IPS-18c (cell line): Measurements from ENCODE around the gene KLF17.
"Not testable (repeated sequence)": the region's sequence is repeated elsewhere in the genome, so short reads cannot be mapped to it uniquely, and the experiment has no call there.

Source experiments
- H3K4me3 ChIP-seq: 2 replicates; pipeline ENCODE4 v1.7.0; 2013; ENCODE audit warnings: low read depth, mild to moderate bottlenecking, low read length, moderate library complexity; ENCODE audit not compliant: insufficient read depth
- H3K9me3 ChIP-seq: one replicate; pipeline ENCODE4 v1.6.1; 2013; ENCODE audit warnings: mild to moderate bottlenecking, low read length, moderate library complexity; ENCODE audit not compliant: control insufficient read depth, insufficient read depth

The KLF17 gene

DNA sequence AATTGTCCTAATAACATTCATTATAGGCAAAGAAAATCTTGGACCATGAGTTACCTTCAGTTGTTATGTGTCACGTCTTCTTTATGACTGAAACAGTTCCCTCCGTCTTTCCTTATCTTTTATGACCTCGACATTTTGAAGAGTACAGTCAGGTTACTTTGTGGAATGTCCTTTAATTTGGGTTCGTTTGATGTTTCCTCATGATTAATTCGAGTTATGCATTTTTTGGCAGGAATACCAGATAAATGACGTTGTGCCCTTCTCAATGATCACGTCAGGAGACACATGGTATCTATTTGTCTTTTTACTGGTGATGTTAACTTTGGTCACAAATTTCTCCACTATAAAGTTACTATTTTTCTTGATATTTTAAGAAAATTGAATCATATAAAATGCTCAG lies 17.3 kb upstream of the KLF17 start:
- Histone ChIP-seq H3K9me3 (peaks cover 2% of the 10 kb centered on the region), H3K4me3 (no peak overlapping the region)

GRCh38 chr1:44103270-44104131 lies 15.1 kb upstream of the KLF17 start:
- Histone ChIP-seq H3K4me3 (no peak overlapping the region), H3K9me3 (no peaks in the 10 kb centered on the region)

GRCh38 chr1:44105810-44106209 lies 12.8 kb upstream of the KLF17 start:
- Histone ChIP-seq H3K4me3 (no peak overlapping the region), H3K9me3 (no peaks in the 10 kb centered on the region)

DNA sequence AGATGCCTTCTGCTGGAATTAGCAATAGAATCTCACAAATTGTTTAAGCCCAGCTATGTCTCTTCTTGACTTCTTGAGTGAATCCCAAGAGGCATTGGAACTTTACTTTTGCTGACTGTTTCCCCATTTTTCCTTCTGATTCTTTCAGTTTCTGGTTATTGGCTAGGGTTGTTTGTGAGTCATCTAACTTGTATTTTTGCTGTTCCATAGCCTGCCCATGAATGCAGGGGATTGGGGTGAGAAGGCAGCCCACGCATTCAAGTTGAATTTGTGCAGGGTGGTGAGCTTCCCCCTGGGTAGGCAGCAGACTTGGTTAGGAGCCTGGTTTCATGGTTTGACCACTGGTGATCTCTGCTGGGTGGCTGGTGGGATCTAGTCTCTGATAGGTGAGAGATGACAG lies 10.4 kb upstream of the KLF17 start:
- no peaks in the 10 kb centered on the region for H3K9me3 ChIP-seq
- no peak overlapping the region for H3K4me3 ChIP-seq

- H3K9me3 ChIP-seq: no peaks in the 10 kb centered on the region
- no peak overlapping the region for H3K4me3 ChIP-seq
Measured at GRCh38 chr1:44108971-44109370, 9.7 kb upstream of the KLF17 start.

DNA sequence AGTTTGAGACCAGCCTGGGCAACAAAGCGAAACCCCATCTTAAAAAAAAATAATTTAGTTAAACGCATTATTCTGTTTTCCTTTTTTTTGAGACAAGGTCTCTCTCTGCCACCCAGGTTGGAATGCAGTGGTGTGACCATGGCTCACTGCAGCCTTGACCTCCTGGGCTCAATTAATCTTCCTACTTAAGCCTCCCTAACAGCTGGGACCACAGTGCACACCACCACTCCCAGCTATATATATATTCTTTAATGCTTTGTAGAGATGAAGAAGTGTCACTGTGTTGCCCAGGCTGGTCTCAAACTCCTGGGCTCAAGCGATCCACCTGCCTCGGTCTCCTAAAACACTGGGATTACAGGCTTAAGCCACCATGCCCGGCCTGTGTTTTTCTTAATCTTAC lies 7.7 kb upstream of the KLF17 start:
- Histone ChIP-seq H3K4me3 (no peak overlapping the region), H3K9me3 (no peaks in the 10 kb centered on the region)

GRCh38 chr1:44111861-44112260 lies 6.8 kb upstream of the KLF17 start:
- Histone ChIP-seq H3K9me3 (no peaks in the 10 kb centered on the region), H3K4me3 (no peak overlapping the region)

DNA sequence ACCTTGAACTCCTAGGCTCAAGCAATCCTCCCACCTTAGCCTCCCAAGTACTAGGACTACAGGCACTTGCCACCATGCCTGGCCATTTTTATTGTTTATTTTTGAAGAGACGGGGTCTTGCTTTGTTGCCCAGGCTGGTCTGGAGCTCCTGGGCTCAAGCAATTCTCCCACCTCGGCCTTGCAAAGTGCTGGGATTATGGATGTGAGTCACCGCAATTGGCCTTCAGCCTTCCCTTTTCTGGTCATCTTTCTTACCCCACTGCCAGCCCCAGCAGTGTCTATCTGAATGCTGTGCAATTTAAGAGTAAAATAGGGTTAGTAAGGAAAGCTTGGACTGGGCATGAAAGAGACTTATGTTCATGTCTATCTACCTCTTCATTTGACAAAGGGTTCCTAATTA lies 6.1 kb upstream of the KLF17 start:
- Histone ChIP-seq H3K4me3 (no peak overlapping the region), H3K9me3 (no peaks in the 10 kb centered on the region)

DNA sequence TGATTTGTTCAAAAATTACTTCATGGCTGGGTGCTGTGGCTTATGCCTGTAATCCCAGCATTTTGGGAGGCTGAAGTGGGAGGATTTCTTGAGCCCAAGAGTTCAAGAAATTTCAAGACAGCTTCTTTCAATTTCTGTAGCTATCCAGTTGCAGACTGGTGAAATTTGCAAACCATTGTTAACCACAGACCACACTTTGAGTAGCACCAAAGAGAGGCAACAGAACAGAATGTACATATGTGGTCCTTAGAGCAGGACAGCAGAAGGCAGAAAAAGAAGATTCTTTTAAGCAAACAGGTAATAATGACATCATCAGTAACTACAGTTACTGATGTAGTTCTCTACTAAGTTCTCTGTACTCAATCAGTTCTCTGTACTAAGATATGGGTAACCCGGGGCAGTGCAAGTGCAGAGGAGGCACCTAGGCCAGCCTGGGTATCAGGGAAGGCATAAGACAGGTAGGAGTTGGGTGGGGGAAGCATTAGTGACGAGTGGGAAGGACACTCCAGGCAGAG lies 5.5 kb upstream of the KLF17 start:
- H3K9me3 ChIP-seq: no peaks in the 10 kb centered on the region
- H3K4me3 ChIP-seq: no peak overlapping the region

DNA sequence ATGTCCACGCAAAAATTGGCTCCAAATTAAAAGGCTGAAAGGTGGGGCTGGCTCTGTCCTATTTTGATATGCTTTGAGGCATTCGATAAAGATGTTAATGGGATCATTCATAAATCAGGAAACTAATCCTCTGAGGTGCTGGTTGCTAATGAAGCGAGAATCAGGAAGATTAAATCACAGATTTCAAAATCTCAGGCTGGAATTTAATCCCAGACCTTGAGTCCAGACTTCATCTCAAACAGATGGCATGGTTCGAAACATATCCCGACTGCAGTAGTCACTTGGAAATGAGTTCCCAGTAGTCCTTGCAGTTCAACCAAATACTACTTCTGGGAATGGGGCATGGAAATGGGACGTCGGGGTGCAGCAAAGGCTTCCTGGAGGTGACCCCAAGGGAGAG lies 4.5 kb upstream of the KLF17 start:
- H3K4me3 ChIP-seq: no peak overlapping the region
- H3K9me3 ChIP-seq: no peaks in the 10 kb centered on the region

- not testable (repeated sequence) for H3K4me3 ChIP-seq, H3K9me3 ChIP-seq
Measured at GRCh38 chr1:44117272-44117671, 1.3 kb upstream of the KLF17 start.

DNA sequence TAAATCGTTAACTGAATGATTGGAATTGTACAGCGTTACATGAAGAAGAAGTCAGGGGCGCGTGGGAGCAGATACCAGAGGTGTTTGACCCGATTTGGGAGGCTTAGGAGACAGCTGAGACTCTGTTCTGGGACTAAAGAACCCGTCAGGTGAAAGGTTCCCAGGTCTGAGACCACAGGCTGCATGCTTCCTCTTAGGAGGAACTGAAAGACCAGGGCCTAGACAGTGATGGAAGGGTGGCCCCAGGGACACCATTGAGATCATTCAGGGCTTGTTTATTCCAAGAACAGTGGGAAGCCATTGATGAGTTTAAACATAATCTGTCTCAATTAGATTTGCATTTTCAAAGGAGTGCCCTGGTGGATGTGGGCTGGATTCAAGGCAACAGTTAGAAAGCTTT lies 904 bp downstream of the KLF17 start:
- no peaks in the 10 kb centered on the region for H3K9me3 ChIP-seq
- H3K4me3 ChIP-seq: no peak overlapping the region

DNA sequence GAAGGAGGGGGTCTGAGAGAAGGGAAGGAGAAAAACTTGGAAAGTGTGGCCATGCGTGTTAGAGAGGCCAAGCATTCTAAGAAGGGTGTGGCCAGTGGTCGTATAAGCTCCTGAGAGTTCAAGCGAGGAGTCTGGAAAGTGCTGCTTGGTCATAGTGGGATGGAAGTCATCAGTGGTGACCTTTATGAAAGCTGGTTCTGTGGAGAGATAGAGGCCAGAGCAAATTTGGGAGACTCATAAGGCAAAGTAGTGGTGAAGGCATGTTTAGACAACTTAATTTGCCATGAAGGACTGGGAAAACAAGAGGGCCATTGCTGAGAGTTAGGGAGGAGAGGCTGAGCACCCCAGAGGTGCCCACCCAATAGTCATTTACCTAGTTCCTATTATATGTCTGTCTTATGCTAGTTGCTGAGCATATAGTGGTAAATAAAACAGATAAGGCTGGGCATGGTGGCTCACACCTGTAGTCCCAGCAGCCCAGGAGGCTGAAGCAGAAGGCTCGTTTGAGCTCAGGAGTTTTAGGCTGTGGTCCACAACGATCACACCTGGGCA lies 1.9 kb downstream of the KLF17 start:
- Histone ChIP-seq H3K4me3 (no peak overlapping the region), H3K9me3 (no peaks in the 10 kb centered on the region)

DNA sequence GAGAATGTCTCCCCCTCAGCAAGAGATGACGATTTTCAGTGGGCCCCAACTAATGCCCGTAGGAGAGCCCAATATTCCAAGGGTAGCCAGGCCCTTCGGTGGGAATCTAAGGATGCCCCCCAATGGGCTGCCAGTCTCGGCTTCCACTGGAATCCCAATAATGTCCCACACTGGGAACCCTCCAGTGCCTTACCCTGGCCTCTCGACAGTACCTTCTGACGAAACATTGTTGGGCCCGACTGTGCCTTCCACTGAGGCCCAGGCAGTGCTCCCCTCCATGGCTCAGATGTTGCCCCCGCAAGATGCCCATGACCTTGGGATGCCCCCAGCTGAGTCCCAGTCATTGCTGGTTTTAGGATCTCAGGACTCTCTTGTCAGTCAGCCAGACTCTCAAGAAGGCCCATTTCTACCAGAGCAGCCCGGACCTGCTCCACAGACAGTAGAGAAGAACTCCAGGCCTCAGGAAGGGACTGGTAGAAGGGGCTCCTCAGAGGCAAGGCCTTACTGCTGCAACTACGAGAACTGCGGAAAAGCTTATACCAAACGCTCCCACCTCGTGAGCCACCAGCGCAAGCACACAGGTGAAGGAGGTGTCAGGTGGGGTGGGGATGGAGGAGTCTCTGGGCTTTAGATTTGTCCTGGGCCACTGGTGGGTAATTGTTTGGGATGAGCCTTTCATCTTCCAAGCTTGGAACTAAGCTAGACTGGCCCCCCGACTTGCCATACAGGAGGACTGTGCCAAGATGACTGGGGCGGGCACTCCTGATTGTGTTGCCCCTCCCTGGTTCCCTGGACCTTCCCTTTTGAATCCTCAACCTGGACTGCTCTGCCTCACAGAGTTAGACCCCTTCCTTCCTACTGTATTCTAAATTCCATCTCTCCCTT lies 11.2 kb downstream of the KLF17 start:
- no peaks in the 10 kb centered on the region for H3K9me3 ChIP-seq
- H3K4me3 ChIP-seq: no peak overlapping the region

DNA sequence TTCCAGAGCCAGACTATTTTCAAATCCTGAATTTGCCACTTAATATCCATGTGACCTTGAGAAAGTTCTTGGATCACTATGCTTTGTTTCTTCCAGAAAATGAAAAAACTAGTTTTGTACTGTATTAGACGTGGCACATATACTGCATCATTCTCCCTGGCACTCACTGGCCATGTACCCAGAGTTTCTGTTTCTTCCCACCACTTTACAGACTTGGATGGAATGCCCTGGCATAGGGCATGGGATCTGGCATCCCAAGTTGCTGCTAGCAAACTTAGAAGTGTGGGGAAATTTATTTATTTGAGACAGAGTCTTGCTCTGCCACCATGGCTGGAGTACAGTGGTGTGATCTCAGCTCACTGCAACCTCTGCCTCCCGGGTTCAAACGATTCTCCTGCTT lies 12.8 kb downstream of the KLF17 start:
- no peak overlapping the region for H3K4me3 ChIP-seq
- no peaks in the 10 kb centered on the region for H3K9me3 ChIP-seq

DNA sequence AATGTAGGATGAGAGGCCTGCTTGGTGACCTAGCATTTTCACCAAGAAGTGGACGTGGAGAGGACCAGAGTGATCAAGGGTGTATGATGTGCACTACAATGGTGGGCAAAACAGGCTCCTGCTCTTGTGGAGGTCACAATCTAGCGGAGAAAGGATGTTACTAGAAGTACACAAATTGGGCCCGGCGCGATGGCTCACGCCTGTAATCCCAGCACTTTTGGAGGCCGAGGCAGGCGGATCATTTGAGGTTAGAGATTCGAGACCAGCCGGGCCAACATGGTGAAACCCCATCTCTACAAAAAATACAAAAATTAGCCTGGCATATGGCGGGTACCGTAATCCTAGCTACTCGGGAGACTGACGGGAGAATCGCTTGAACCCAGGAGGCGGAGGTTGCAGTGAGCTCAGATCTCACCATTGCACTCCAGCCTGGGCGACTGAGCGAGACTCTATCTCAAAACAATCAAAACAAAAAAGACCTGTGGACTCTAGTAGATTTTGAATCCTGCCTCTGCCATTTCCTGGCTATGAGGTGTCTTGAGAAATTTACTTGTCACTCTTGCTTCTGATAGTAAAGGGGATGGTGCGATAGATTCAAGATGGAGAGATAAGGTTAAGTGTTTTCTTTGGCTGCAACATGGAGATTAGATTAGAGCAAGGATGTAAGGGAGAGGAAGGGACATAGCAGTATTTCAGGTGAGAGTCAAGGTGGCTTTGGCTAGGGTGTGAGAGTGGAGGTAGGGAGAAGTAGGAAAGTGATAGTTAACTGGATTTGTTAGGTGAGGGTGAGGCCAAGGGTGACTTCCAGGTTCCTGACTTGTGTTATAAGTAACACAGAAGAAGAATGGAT lies 15.7 kb downstream of the KLF17 start:
- no peak overlapping the region for H3K4me3 ChIP-seq

GRCh38 chr1:44135886-44136285 lies 17.3 kb downstream of the KLF17 start:
- Histone ChIP-seq H3K9me3 (no peaks in the 10 kb centered on the region), H3K4me3 (no peak overlapping the region)

More for the DNA sequence above, 15.7 kb downstream of the KLF17 start:
- no peaks in the 10 kb centered on the region for H3K9me3 ChIP-seq
